SK-N-DZ (cell line): ENCODE results near the gene FRG2C.
"Not testable (repeated sequence)": the region's sequence is repeated elsewhere in the genome, so short reads cannot be mapped to it uniquely, and the experiment has no call there.

ENCODE experiments used
- DNase-seq: peaks from one replicate; pipeline ENCODE4 v3.0.0-alpha.2; 2015; ENCODE audit warnings: low spot score
- small RNA-seq, 2 experiments: library from RNA; depleted of rRNA; stranded (forward); fragments of <200 nt; gene quantifications; one replicate each; pipeline ENCODE3, GENCODE V24; 2014

Gene FRG2C

GRCh38 chr3:75669348-75670297 is 5.5 kb downstream of the FRG2C start:
- not testable (repeated sequence) for DNase-seq

GRCh38 chr3:75670298-75671286 is 6.5 kb downstream of the FRG2C start:
- DNase-seq, result peak; percentile 51

GRCh38 chr3:75671287-75672139 is 7.4 kb downstream of the FRG2C start:
- DNase-seq, result not testable (repeated sequence)

GRCh38 chr3:75672140-75672775 is 8.1 kb downstream of the FRG2C start:
- DNase-seq, result peak; percentile 80

GRCh38 chr3:75683965-75684364 is 19.8 kb downstream of the FRG2C start:
- not testable (repeated sequence) for DNase-seq

- no peak for DNase-seq
Measured at GRCh38 chr3:75687323-75687722, 23.2 kb downstream of the FRG2C start.

- DNase-seq, result no peak
Measured at GRCh38 chr3:75692061-75692460, 27.9 kb downstream of the FRG2C start.

Small RNAs within 50 kb of the gene (small RNA-seq; reads per million reads assigned to genes)
- 0 reads per million in 2 experiments for gene AC108724.2
